Vagina (tissue), 2 donors: Measurements from ENCODE around the gene ATP7A.

Experiments used
- POLR2A ChIP-seq, 2 donors: fragments of 450-650 bp; IDR thresholded peaks; one replicate each; pipeline ENCODE4 v1.6.1; 2017; ENCODE audit warnings: antibody characterized with exemption in 2 of 2, mild to moderate bottlenecking in 2 of 2, moderate library complexity in 2 of 2
- TF ChIP-seq, protein P1 (sequence below), 3 experiments: fragments of 450-650 bp in 2 of 3; fragments of 200-600 bp in 1 of 3; sonication (generic) in 1 of 3; IDR thresholded peaks; one replicate each; pipeline ENCODE4 v1.5.1; 2017 to 2019; ENCODE audit warnings: antibody characterized with exemption in 3 of 3, mild to moderate bottlenecking in 2 of 3, moderate library complexity in 2 of 3

DNA sequence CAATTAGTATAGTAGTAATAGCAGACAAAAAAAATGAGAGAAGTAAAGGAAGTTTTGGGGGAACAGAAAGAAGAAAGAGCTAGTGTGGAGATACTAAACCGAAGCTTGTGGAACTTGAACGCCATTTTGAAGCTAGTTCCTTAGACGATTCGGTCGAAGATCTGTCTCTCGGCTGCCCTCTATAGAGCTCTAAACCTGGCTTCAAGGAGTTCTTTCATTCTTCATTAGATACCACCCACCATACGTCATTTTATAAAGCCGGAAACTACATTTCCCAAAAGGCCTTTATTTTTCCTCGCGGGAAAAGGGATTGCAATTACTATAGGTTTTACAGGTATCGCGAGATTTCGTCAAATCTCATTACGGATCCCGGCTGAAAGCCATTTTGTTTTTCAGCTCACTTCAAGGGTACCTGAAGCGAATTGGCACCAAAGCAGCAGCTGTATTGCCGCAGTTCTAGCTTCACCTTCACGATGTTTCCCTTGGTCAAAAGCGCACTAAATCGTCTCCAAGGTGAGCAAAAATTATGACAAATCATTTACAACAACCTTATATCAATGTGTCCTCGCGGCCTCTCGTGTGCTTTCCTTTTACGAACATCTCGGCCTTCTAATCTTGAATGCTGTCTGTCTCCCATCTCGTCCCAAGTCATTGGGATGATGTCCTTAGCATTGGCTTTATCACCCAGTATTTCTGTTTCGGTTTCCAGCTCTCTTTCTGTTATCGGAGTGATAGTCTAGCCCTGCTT, 11.2 kb upstream of the ATP7A start, which contains the start of gene COX7B:
- TF ChIP-seq, protein P1, sequence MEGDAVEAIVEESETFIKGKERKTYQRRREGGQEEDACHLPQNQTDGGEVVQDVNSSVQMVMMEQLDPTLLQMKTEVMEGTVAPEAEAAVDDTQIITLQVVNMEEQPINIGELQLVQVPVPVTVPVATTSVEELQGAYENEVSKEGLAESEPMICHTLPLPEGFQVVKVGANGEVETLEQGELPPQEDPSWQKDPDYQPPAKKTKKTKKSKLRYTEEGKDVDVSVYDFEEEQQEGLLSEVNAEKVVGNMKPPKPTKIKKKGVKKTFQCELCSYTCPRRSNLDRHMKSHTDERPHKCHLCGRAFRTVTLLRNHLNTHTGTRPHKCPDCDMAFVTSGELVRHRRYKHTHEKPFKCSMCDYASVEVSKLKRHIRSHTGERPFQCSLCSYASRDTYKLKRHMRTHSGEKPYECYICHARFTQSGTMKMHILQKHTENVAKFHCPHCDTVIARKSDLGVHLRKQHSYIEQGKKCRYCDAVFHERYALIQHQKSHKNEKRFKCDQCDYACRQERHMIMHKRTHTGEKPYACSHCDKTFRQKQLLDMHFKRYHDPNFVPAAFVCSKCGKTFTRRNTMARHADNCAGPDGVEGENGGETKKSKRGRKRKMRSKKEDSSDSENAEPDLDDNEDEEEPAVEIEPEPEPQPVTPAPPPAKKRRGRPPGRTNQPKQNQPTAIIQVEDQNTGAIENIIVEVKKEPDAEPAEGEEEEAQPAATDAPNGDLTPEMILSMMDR (IDR thresholded peaks at IDR 0.05): no peak
- peak in 1 of 2 donors; percentile 43 for TF ChIP-seq POLR2A (IDR thresholded peaks at IDR 0.05)
